ENCODE measurements around the gene UNKL.
"Not testable (repeated sequence)": the region's sequence is repeated elsewhere in the genome, so short reads cannot be mapped to it uniquely, and the experiment has no call there.

Gene UNKL

DNA sequence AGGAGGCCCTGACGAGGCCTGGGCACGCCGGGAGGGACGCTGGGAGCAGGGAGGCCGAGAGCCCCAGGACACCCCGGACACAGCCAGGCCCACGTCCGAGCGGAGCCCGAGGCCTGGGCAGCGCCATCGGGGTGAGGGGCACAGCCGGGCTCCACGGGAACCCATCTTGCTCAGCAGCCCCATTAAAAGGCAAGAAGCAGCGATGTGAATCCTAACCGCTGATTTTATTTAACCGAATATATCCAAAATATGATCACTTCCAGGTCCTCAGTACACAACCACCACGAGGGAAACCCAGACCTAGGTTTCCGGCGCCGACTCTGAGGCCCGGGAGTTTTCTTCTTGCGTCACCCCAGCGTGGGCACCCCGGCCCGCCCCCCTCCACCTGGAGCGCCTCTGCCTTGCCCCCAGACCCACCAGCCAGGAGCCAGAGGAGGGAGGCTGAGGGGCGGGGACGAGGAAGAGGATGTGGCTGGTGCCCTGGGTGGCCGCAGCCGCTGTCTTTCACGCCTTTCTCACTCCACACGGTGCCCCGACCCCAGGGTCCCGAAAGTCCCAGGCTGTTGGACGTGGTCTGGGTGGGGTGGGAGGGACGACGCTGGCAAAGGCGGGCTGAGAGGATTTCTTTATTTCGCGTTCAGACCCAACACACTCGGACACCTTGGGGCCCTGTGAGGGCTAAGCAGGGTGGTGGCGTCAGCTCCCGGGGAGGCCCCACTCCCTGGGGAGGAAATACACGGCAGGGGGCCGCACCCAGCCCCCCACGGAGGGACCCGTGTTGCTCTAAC, 30.4 kb upstream of the UNKL start:
- DNase-seq = no peak

GRCh38 chr16:1443980-1444729, 29.7 kb upstream of the UNKL start, which contains the start of gene CCDC154:
CCDC154 (minus strand) TSS chr16:1444556; CDS start chr16:1444322, 234 bp downstream.
- no peak for DNase-seq

- no peak for DNase-seq
Observed at GRCh38 chr16:1443403-1443973, 29.0 kb upstream of the UNKL start.

- DNase-seq = no peak
Observed at GRCh38 chr16:1442697-1443096, 28.2 kb upstream of the UNKL start.

DNA sequence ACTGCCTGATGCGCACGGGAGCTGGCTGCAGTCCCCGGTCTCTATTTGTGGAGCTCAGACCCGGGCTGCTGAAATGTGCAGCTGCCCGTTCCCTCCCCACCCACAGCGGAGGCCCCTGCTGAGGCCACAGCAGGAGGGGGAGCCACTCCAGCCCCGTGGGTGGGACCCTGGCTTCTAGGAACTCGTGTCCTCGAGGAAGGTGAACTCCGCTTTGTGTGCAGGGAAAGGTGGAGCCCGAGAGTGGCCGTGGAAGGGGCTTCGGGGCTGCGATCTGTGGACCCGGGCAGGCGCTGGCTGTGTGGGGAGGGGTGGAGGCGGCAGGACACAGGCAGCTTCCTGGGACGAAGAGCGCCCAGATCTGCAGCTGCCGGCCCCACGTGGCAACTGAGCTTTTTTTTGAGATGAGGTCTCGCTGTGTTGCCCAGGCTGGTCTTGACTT, 26.9 kb upstream of the UNKL start:
- no peak for DNase-seq

GRCh38 chr16:1439699-1440074, 25.2 kb upstream of the UNKL start:
- not testable (repeated sequence) for DNase-seq

DNA sequence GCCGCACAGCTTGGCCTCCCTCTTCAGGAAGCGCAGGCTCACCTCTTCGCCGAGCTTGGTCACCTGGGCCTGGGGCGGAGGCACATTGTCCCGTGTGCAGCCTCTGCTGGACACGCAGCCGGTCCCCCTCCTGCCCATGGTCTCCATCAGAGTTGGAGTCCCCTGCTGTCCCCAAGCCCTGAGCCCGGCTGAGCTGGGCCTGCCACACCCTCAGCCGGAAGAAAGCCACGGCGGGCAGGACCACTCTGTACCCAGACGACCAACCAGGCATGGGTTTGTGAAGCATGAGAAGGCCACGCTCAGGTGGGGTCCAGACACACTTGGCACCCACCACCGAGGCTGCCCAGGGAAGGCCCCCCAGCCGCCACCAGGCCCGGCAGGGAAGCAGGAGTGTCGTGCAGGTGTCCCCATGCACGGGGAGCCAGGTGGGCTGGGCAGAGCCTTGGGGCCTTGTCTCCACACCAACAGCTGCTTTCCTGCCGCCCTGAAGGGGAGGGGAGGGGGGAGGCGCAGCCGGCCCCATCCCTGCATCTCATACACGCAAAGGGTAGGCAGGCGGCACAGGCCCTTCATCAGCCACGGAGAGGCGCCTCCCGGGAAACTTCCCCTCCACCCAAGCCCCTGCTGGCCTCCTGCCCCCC, 24.7 kb upstream of the UNKL start:
- DNase-seq = no peak

DNA sequence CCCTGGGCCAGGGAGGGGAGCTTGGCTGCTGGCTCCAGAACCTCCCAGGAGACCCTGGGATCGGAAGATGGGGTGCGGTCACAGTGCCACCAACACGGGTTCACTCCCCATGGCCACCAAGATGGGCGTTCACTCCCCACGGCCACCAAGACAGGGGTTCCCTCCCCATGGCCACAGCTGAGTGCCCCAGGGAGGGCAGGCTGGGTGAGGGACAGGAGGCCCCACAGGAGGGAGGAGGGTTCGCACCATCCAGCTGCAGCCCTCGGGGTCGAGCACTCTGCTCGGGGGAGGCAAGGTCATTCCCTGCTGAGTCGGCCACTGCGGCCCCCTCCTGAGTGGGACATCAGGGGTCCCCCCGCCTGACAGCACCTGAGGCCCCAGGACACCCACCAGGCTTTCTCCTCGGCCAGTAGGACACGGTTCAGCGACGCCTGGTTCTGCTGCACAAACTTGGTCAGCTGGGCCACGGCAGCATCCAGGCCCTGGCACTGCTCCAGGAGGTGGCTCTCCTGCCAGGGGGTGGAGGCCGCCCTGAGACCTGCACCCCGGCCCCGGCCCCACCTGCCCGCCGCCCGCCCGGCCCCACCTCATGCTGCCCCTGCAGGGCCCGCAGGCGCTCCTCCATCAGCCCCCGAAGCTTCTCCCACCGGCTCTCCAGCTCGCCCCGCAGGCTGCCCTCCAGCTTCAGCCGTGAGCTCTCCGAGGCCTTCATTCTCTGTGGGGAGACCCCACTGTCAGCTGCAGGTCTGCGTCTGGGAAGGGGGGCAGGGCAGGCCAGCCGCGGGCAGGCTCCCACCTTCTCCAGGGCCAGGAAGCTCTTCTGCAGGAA, 23.9 kb upstream of the UNKL start:
- no peak for DNase-seq

DNA sequence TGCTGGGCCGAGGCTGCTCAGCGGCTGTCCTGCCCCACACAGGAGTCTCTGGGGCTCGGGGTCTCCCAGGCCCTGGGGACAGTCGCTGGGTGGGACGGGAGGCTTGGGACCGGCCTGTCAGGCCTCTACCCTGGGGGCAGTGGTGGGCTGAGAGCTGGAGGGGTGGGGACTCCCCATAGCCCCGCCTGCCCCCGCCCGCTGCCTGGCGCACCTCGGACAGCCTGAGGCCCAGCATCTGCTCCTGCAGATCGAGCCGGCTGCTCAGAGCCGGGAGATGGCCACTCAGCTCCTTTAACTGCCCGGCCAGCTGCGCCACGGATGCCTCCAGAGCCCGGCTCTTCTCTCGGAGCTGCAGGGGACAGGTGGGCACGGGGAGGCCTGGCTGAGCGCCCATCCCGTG, 23.1 kb upstream of the UNKL start:
- no peak for DNase-seq

GRCh38 chr16:1436731-1437355, 22.3 kb upstream of the UNKL start:
- DNase-seq = no peak

GRCh38 chr16:1435921-1436697, 21.6 kb upstream of the UNKL start:
- DNase-seq = no peak

GRCh38 chr16:1434644-1435592, 20.4 kb upstream of the UNKL start:
- DNase-seq = no peak

DNA sequence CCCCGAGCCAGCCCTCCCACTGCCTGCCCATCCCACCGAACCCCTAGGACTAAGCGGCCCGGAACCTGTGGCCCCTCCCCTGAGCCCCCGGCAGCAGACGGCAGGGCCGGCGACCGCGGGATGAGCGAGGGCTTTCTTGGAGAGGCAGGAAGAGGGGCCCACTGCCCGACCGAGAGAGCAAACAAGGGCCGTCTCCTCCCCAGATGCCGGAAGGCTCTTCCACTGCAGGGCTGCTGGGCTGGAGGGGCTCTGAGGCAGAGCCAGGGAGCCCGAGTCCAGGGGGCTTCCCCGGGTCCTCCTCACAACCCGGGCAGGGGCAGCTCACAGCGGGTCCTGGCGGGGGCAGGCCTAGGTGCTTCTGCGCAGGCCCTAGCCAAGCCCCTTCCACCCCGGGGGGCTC, 19.3 kb upstream of the UNKL start:
- DNase-seq = no peak

DNA sequence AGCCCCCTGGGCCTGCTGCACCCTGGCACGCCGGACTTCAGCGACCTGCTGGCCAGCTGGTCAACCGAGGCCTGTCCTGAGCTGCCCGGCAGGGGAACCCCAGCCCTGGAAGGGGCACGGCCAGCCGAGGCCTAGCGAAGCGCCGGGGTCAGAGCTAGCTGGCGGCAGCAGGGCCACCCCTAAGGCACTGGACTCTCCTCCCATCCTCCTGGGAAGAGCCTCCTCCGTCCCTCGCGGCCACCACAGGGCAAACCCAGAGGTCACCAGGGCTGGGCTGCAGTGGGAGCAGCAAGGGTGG, 18.7 kb upstream of the UNKL start:
- DNase-seq = no peak

GRCh38 chr16:1432388-1433262, 18.1 kb upstream of the UNKL start:
- DNase-seq = no peak

DNA sequence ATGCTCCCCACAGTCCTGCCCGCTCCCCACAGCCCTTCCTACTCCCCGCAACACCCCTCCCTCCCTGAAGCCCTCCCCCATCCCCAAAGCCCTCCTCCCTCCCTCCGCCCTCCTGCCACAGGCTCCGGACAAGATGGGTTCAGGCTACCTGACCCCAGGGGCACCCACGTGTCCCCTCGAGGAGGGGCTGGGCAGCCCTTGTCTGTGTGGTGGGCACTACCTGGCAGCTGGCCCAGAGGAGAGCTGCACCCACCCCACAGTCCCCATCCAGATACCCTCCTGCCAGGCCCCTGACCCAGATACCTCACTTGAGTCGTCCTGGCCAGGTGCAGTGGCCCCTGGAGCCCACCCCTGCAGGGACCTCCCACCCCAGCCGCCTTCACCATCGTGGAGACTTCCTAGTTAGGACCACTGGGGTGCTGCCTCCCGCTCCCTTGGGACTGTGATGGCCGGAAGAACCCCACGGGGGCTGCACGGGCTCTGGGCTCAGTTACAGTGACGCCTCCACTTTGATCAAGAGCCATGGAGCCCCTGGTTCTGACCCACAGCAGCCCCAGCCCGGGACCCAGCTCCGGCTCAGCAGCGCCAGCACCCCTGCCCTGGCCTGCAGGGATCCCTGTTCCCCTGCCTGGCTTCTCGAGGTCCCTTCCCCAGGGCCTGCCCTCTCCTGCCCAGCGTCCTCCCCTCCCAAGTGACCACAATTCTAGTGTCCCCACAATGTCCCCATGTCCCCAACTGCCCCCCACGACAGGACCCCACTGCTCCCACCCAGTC, 17.2 kb upstream of the UNKL start:
- DNase-seq = no peak

DNA sequence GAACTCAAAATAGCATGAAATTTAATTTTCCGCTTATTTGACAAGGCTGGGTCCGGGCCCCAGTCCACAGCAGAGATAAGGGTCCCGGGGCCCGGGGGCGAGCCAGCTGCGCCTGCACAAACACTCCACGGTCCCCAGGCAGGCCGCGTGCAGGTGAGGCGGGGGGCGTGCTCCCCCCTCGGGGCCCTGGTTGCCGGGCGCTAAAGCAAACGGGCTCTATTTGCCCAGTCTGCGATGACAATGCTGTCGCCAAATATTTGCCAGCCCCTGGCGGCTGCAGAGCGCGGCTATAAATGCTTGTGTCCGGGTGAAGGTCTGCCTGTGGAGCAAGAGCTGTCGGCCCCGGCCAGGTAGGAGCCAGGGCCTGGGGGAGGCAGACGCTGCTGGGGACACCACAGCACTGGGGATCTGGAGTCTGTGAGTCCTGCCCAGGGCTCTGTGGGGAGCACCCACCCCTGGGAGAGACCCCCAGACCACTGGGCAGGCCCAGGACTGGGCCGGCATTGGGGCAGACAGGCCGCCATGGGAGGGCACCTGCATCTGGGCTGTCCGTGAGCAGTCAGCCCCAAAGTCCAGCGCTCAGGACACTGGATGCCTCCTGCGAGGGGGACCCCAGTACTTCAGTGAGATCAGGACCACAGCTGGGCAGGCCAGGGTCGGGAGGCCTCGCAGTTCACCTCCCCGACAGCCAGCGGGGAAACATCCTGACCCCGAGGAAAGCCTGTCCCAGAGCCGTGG, 16.4 kb upstream of the UNKL start, which contains the start of gene PERCC1:
PERCC1 (plus strand) TSS at position 320 of the 738 bp plus-strand sequence. CDS start 1,516 bp downstream, outside the sequence.
- DNase-seq = no peak

Data from amniotic stem cell (primary cell).